Measurements from ENCODE around the gene DNPH1. TPM values are rescaled to one million over a fixed set of nuclear protein-coding genes. Genes with fewer than 3 reads are reported as not detected.

Gene DNPH1
- total RNA-seq: 103 and 117 TPM in 2 replicates

GRCh38 chr6:43228951-43229802 is at the start of gene DNPH1:
Gene DNPH1, minus strand, starts transcription at chr6:43229481. Its CDS starts 25 bp downstream, at chr6:43229456.

DNA sequence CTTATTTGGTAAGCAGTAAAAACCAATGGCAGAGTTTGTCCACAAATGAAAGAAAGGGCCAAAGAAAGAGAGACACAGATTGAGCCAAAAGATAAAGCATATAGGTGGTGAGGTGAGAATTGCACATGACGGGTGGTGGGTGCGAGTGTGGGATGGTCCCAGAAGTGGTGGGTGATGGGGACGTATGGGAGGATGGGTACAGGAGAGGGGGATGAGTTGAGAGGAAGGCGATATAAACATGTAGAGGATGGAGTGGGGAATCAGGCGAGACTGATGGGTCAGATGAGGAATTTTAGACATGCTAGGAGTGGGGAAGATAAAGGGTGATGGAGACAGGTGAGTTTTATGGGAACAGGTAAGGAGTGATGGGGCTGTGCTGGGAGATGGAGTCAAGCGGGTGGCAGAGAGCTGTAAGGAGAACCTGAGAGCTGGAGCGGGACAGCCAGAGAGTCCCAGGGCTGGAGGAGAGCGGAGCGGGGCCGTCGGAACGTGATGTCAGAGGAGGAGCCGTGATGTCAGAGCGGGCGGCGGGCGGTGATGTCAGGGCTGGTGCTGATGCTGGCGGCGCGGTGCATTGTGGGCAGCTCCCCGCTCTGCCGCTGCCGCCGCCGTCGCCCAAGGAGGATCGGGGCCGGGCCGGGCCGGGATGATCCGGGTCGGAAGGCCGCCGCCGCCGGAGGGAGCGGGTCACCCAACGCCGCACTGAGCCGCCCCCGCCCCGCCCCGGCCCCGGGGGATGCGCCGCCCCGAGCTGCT is 13.8 kb upstream of the DNPH1 start, which contains the start of gene TTBK1:
Gene TTBK1, plus strand, starts transcription at position 574 of the 756 bp plus-strand sequence. CDS start 3,180 bp downstream, outside the sequence.

DNA sequence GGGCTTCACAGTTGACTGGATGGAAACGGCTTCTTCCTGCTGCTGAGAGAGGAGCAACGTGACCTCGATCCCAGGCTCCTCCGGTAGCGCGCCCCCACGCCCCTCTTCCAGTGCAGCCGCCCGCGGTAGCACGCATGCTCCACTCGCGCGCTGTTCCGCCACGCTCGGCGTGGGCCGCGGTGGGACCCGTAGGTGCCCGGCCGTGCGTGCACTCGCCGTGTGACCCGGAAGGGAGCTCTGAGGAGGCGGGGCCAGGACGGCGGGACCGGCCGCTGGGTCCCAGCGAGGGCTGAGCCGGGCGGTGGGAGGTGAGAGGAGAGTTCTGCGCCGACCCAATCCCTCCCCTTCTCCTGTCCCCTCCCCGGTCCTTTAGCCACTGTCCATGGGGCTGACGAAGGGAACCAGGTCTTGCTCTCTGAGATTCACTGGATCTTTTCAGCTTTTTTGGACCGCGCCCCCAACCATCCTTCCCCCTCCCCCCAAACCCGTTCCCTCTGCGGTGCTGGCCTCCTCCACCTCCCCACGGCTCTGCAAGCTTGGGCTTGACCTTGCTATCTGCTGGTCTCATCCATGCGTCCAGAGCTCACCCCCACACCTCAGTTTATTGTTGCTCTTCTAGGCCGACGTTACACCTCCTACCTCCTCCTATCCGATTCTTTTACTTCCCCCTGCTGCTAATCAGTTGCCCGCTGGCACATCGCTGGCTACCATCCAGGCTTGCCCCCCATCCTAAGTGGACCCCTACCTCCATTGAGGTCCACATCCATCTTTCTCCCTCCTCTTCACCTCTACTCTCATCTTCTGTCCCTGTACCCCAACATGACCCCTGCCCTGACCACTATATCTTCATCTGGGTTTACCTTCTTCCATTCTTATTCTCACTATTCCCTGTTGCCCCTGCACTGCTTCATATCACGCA is 47.1 kb downstream of the DNPH1 start, which contains the start of gene CUL9:
Gene CUL9, plus strand, starts transcription at position 255 of the 919 bp plus-strand sequence. CDS start 2,115 bp downstream, outside the sequence.

Other genes starting within 250 kb of the DNPH1 start
- 40.9 and 50.6 TPM in 2 replicates for gene PPP2R5D, start 244.9 kb downstream of the DNPH1 start, total RNA-seq
- 43.7 and 94.3 TPM in 2 replicates for gene MEA1, start 215.5 kb downstream of the DNPH1 start, total RNA-seq
- gene KLHDC3, start 215.2 kb downstream of the DNPH1 start, total RNA-seq: 90.9 and 103 TPM in 2 replicates
- gene RRP36, start 207.9 kb downstream of the DNPH1 start, total RNA-seq: 56.5 and 88.6 TPM in 2 replicates
- 32.7 and 38.7 TPM in 2 replicates for gene CUL7, start 175.6 kb downstream of the DNPH1 start, total RNA-seq
- gene MRPL2, start 170.0 kb downstream of the DNPH1 start, total RNA-seq: 35.9 and 41.3 TPM in 2 replicates
- 11.2 and 14.7 TPM in 2 replicates for gene KLC4, start 169.8 kb downstream of the DNPH1 start, total RNA-seq
- gene PTK7, start 153.2 kb downstream of the DNPH1 start, total RNA-seq: 144 and 240 TPM in 2 replicates
- gene SRF, start 58.2 kb downstream of the DNPH1 start, total RNA-seq: 15.6 and 33.6 TPM in 2 replicates
- 12.2 and 15.9 TPM in 2 replicates for gene CUL9, start 47.3 kb downstream of the DNPH1 start, total RNA-seq
- not detected in 2 replicates for gene TTBK1, start 14.0 kb upstream of the DNPH1 start, total RNA-seq
- not detected in 2 replicates for gene SLC22A7, start 68.8 kb upstream of the DNPH1 start, total RNA-seq
- not detected in 2 replicates for gene CRIP3, start 79.3 kb upstream of the DNPH1 start, total RNA-seq
- 7.0 and 13.6 TPM in 2 replicates for gene ZNF318, start 140.2 kb upstream of the DNPH1 start, total RNA-seq
- 16.8 and 17.6 TPM in 2 replicates for gene ABCC10, start 198.1 kb upstream of the DNPH1 start, total RNA-seq
- 1.0 and 1.8 TPM in 2 replicates for gene DLK2, start 226.1 kb upstream of the DNPH1 start, total RNA-seq
- gene TJAP1, start 248.1 kb upstream of the DNPH1 start, total RNA-seq: 16.0 and 23.8 TPM in 2 replicates

Data from epithelial cell of alveolus of lung (primary cell).